HL-60 (cell line): ENCODE measurements around the gene LAMTOR2.

ENCODE experiments used
- DNase-seq, 2 experiments: peaks; one replicate each; pipeline ENCODE4 v3.0.0-alpha.2; 2010 to 2020; ENCODE audit warnings: low read depth in 1 of 2, low spot score in 1 of 2
- H3K27ac ChIP-seq: fragments of 250-450 bp; sonication (Bioruptor Pico); replicated peaks from 2 replicates; pipeline ENCODE4 v1.5.1; 2020; ENCODE audit warnings: mild to moderate bottlenecking, moderate library complexity
- H3K27me3 ChIP-seq: fragments of 250-450 bp; sonication (Bioruptor Pico); 2 replicates; pipeline ENCODE4 v1.5.1; 2021; ENCODE audit warnings: mild to moderate bottlenecking, moderate library complexity; ENCODE audit not compliant: insufficient read depth, poor library complexity, severe bottlenecking
- H3K4me3 ChIP-seq: replicated peaks from 2 replicates; pipeline ENCODE4 v1.5.1; 2011; ENCODE audit warnings: mild to moderate bottlenecking, control low read depth, low read length; ENCODE audit not compliant: insufficient read depth
- CTCF ChIP-seq: IDR thresholded peaks from one replicate; pipeline ENCODE4 v1.5.1; 2011; ENCODE audit warnings: low read length, control low read depth, inconsistent platforms; ENCODE audit not compliant: insufficient read depth
- GABPA ChIP-seq: IDR thresholded peaks from 2 replicates; pipeline ENCODE4 v1.6.1; 2012; ENCODE audit warnings: low read depth
- POLR2AphosphoS5 ChIP-seq: IDR thresholded peaks from 2 replicates; pipeline ENCODE4 v1.6.1; 2012; ENCODE audit warnings: low read depth
- REST ChIP-seq: IDR thresholded peaks from 2 replicates; pipeline ENCODE4 v1.6.1; 2012; ENCODE audit warnings: low read depth; ENCODE audit not compliant: insufficient replicate concordance
- SPI1 ChIP-seq: IDR thresholded peaks from 2 replicates; pipeline ENCODE4 v1.6.1; 2012; ENCODE audit warnings: low read depth, mild to moderate bottlenecking, borderline replicate concordance

LAMTOR2 gene

GRCh38 chr1:156019946-156020292 lies 34.7 kb upstream of the LAMTOR2 start:
- no peak for DNase-seq
- Histone ChIP-seq H3K4me3 (peak overlapping the region; percentile 95), H3K27ac (peak overlapping the region; percentile 72), H3K27me3 (no peaks in the 10 kb centered on the region)
- TF ChIP-seq GABPA (no peak), SPI1 (no peak), REST (no peak), POLR2AphosphoS5 (no peak), CTCF (no peak)

GRCh38 chr1:156020293-156021092 lies 34.1 kb upstream of the LAMTOR2 start, which contains the start of gene SSR2:
Gene SSR2 (minus strand): TSS chr1:156020951. CDS start chr1:156020167, 784 bp downstream.
- peak; percentile 93 to 94 for DNase-seq
- TF ChIP-seq POLR2AphosphoS5 (peak; percentile 77; the same call in 1 of the 2 replicates), REST (no peak), GABPA (peak; percentile 94)
- Histone ChIP-seq H3K27ac (peak within 1 kb of the TSS; percentile 72), H3K4me3 (peak within 1 kb of the TSS; percentile 95), H3K27me3 (no peaks in the 10 kb centered on the region)

- Histone ChIP-seq H3K27me3 (no peaks in the 10 kb centered on the region), H3K4me3 (peak overlapping the region; percentile 95; the same call in 1 of the 2 replicates), H3K27ac (no peak overlapping the region)
- DNase-seq: no peak
- TF ChIP-seq CTCF: no peak
- TF ChIP-seq REST: no peak
- TF ChIP-seq POLR2AphosphoS5: no peak
- TF ChIP-seq GABPA: no peak
- TF ChIP-seq SPI1: no peak
Measured at GRCh38 chr1:156021093-156021428, 33.5 kb upstream of the LAMTOR2 start.
